Heart left ventricle (tissue), 13 donors: ENCODE data around the gene PCDHAC2.

Experiments used
- CTCF ChIP-seq, 12 donors: fragments of 200-600 bp; sonication (generic) in 4 of 12; IDR thresholded peaks; one replicate each; pipeline versions ENCODE4 v1.5.0 to v1.8.0; 2018 to 2022; ENCODE audit warnings: antibody characterized with exemption in 12 of 12, mild to moderate bottlenecking in 5 of 12
- POLR2A ChIP-seq, 2 donors: fragments of 450-650 bp; IDR thresholded peaks; one replicate each; pipeline ENCODE4 v1.6.1; 2017; ENCODE audit warnings: antibody characterized with exemption in 2 of 2, mild to moderate bottlenecking in 2 of 2, moderate library complexity in 2 of 2
- donor health status: ischemic (EF 13 %, LVEDD 7.1; RV severe dilation, severe dysfunction).
- donor health status: DM: no; HTN: yes; CAD: no.
- donor health status: DM: no; HTN: no; CAD: no.
- donor health status: ischemic (EF 25% LVEDD 6.9; RV normal size, moderate dysfunction).
- donor health status: ischemic (EF 25% LVEDD 5.7; RV mildly dilated, moderate dysfunction).
- donor health status: ischemic (EF 35%, LVEDD 5.7; RV mildly dilated, moderate dysfunction).
- donor health status: nonischemic (EF 11% LVEDD 7.7; RV severe dilation, severe dysfunction).
- donor health status: DM: yes; HTN: yes; CAD: no.
- donor health status: PGD.
- donor health status: ischemic (EF 29% LVEDD 5.4; RV normal size, mild dysfunction).
- donor health status: nonischemic (EF 23%, LVEDD 6.1; RV moderate dilation, normal function).

GRCh38 chr5:140988100-140988499, 21.8 kb downstream of the PCDHAC2 start:
- TF ChIP-seq CTCF (IDR thresholded peaks at IDR 0.05) (no peak), POLR2A (IDR thresholded peaks at IDR 0.05) (no peak)
